Natural killer cell (primary cell): ENCODE measurements around the gene PLGLB1. TPM values are rescaled to one million over a fixed set of nuclear protein-coding genes. Genes with fewer than 3 reads are reported as not detected.
"Not testable (repeated sequence)": the region's sequence is repeated elsewhere in the genome, so short reads cannot be mapped to it uniquely, and the experiment has no call there.

ENCODE experiments used
- ATAC-seq, 3 donors: fragments of 150-1000 bp in 2 of 3; fragments of 200-7000 bp in 1 of 3; cut with Tn5 transposase; 1 replicate in 1 of 3; 2 replicates in 2 of 3; pipeline ENCODE4 v1.10.0; 2021; ENCODE audit warnings: mild to moderate bottlenecking in 2 of 3, moderate library complexity in 2 of 3
- DNase-seq, 2 donors: peaks; one replicate each; pipeline versions ENCODE4 v3.0.0 to v3.0.0-alpha.2; 2013 to 2021; ENCODE audit warnings: mixed read lengths in 1 of 2
- H3K27ac ChIP-seq: one replicate; pipeline ENCODE4 v1.5.1; 2013; ENCODE audit warnings: mild to moderate bottlenecking, low read length
- H3K27me3 ChIP-seq: one replicate; pipeline ENCODE4 v1.6.1; 2013; ENCODE audit warnings: low read length; ENCODE audit not compliant: control insufficient read depth, insufficient read depth
- H3K36me3 ChIP-seq: one replicate; pipeline ENCODE4 v1.6.1; 2013; ENCODE audit warnings: low read length; ENCODE audit not compliant: control insufficient read depth, insufficient read depth
- H3K4me1 ChIP-seq: one replicate; pipeline ENCODE4 v1.6.1; 2013; ENCODE audit warnings: low read length; ENCODE audit not compliant: control insufficient read depth, insufficient read depth
- H3K4me3 ChIP-seq: one replicate; pipeline ENCODE4 v1.5.1; 2013; ENCODE audit warnings: low read length
- H3K9me3 ChIP-seq: one replicate; pipeline ENCODE4 v1.6.1; 2013; ENCODE audit warnings: low read length; ENCODE audit not compliant: control insufficient read depth, insufficient read depth
- H3K27ac Mint-ChIP-seq, 2 donors: one replicate each; pipeline ENCODE4 v1.8.0; 2022; ENCODE audit warnings: mild to moderate bottlenecking in 2 of 2, mixed read lengths in 2 of 2, moderate library complexity in 1 of 2
- H3K27me3 Mint-ChIP-seq, 2 donors: one replicate each; pipeline ENCODE4 v1.8.0; 2022; ENCODE audit warnings: low read depth in 2 of 2, mixed read lengths in 2 of 2
- H3K36me3 Mint-ChIP-seq: one replicate; pipeline ENCODE4 v1.8.0; 2022; ENCODE audit warnings: mixed read lengths
- H3K4me1 Mint-ChIP-seq, 2 donors: one replicate each; pipeline ENCODE4 v1.8.0; 2022; ENCODE audit warnings: mixed read lengths in 2 of 2
- H3K4me3 Mint-ChIP-seq: one replicate; pipeline ENCODE4 v1.8.0; 2022; ENCODE audit warnings: mild to moderate bottlenecking, moderate library complexity, mixed read lengths
- H3K9me3 Mint-ChIP-seq, 2 donors: one replicate each; pipeline ENCODE4 v1.8.0; 2022; ENCODE audit warnings: mixed read lengths in 2 of 2
- WGBS: methylation state at CpG from one replicate; pipeline ENCODE4 v1.1.7; 2013; ENCODE audit warnings: missing lambda C conversion rate; ENCODE audit not compliant: insufficient coverage; 5-methylcytosine and 5-hydroxymethylcytosine counted together
- intact Hi-C: fragments of 100-400 bp; cut with micrococcal nuclease; formaldehyde crosslinking; loops from one replicate; pipeline ENCODE4 v1.14.2; 2022
- total RNA-seq, 4 donors: library from RNA; stranded (reverse); fragments of 120-200 nt in 1 of 4; gene quantifications; one replicate each; pipeline versions ENCODE4 v1.2.3 to v1.2.4, GENCODE V29; 2013 to 2022

The PLGLB1 gene
- 1 to 10 TPM; 1.2 to 5.6 (median 1.4) TPM for total RNA-seq
- total RNA-seq (2013): 10.7 TPM

DNA sequence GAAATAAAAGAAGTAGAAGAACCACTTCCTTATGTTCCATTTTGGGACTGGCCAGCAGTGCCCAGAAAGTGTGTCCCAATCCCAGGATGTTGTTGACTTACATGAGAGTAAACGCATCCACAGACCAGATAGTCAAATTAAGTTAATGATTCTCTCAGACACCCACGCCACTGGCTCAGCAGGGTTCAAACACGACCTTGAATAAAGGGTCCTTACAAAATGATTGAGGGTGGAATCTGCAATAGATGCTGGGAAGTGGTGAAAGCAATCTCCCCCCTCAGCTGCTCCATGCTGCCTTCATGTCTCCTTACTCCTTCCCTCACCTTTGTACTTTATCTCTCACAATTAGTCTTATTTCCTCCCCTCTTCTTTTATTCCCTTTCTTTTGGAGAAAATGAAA is at the start of gene PLGLB1:
TSS of gene PLGLB1 (minus strand) at position 101 of the 400 bp plus-strand sequence. CDS start at position 40, 61 bp downstream.
- H3K9me3 ChIP-seq, H3K27ac ChIP-seq, H3K36me3 ChIP-seq, H3K36me3 Mint-ChIP-seq, H3K27ac Mint-ChIP-seq, H3K27me3 ChIP-seq, H3K4me1 Mint-ChIP-seq, H3K4me1 ChIP-seq, H3K4me3 ChIP-seq, H3K27me3 Mint-ChIP-seq, intact Hi-C loops, H3K9me3 Mint-ChIP-seq, DNase-seq, H3K4me3 Mint-ChIP-seq, ATAC-seq: not testable (repeated sequence)
- WGBS: no CpG with 5 or more reads among the region's 3 CpGs

GRCh38 chr2:87064305-87064704 is 42.7 kb upstream of the PLGLB1 start:
- H3K4me1 Mint-ChIP-seq: peaks cover 10 to 20% of the 10 kb centered on the region in 2 donors
- H3K9me3 ChIP-seq, H3K4me3 ChIP-seq, ATAC-seq, H3K36me3 ChIP-seq, H3K36me3 Mint-ChIP-seq, H3K4me3 Mint-ChIP-seq, DNase-seq, intact Hi-C loops, H3K4me1 ChIP-seq, H3K9me3 Mint-ChIP-seq, H3K27me3 Mint-ChIP-seq, H3K27ac Mint-ChIP-seq, H3K27ac ChIP-seq, H3K27me3 ChIP-seq: not testable (repeated sequence)
- no CpG with 5 or more reads among the region's 2 CpGs for WGBS

DNA sequence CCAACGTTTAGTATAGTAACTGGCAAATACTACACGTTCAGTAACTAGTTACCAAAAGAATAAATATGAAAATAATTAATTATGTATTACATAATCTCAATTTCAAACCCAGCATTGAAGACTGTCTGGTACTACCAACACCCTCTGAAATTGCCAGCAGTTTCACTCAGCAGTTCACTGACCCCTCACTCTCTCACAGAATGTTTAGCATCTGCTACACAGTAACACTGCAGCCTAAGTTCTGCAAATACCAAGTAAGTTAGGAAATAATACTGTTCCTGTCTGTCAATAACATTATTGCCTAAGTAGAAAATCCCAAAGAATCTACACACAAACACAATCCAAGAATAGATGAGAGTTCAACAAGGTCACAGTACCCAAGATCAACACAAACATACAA is 41.8 kb upstream of the PLGLB1 start:
- H3K36me3 ChIP-seq, H3K27ac ChIP-seq, H3K36me3 Mint-ChIP-seq, H3K4me1 ChIP-seq, H3K4me3 Mint-ChIP-seq, H3K9me3 ChIP-seq, H3K9me3 Mint-ChIP-seq, intact Hi-C loops, H3K4me3 ChIP-seq, H3K27me3 Mint-ChIP-seq, DNase-seq, H3K27ac Mint-ChIP-seq, H3K27me3 ChIP-seq: not testable (repeated sequence)
- peaks cover 10 to 18% of the 10 kb centered on the region in 2 donors for H3K4me1 Mint-ChIP-seq
- no CpG with 5 or more reads among the region's 2 CpGs for WGBS
- ATAC-seq: peak in 1 of 3 donors; percentile 41

DNA sequence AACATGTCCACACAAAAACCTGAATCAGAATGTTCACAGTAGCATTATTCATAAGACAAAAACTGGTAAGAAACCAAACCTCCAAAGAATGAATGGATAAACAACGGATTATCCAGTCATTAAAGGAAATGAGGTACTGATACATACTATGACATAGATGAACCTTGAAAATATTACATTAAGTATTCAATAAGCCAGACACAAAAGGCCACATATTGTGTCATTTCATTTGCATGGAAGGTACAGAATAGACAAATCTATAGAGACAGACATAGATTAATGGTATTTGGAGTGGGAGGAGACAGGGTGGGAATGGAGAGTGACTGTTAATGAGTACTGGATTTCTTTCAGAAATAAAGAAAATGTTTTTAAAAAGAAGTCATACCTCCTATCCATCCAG is 39.9 kb upstream of the PLGLB1 start:
- H3K4me3 ChIP-seq, H3K9me3 Mint-ChIP-seq, H3K36me3 ChIP-seq, DNase-seq, H3K4me1 Mint-ChIP-seq, H3K9me3 ChIP-seq, H3K4me1 ChIP-seq, intact Hi-C loops, H3K27me3 ChIP-seq, H3K27me3 Mint-ChIP-seq, H3K27ac ChIP-seq, H3K36me3 Mint-ChIP-seq, H3K27ac Mint-ChIP-seq, H3K4me3 Mint-ChIP-seq, ATAC-seq: not testable (repeated sequence)
- no CpG with 5 or more reads among the region's 1 CpG for WGBS

DNA sequence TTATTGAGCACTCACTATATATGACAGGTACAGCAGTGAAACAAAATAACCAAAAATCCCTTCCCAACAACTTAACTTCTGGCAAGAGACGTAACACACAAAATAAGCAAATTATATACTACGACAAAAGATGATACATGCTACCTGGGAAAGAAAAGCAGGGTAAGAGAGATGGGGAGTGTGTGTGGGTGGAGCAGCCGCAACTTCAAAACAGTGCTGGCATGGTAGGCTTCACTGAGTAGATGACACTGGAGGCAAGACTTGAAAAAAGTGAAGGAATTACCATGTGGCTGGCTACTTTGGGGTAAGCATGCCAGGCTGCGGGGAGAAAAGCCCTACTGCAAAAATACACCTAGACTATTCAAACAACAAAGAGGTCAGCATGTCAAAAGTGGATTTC is 36.0 kb upstream of the PLGLB1 start:
- H3K9me3 ChIP-seq, H3K36me3 ChIP-seq, H3K9me3 Mint-ChIP-seq, ATAC-seq, H3K36me3 Mint-ChIP-seq, H3K4me3 Mint-ChIP-seq, H3K27me3 Mint-ChIP-seq, H3K27me3 ChIP-seq, H3K4me1 ChIP-seq, H3K27ac ChIP-seq, intact Hi-C loops, H3K4me3 ChIP-seq, DNase-seq, H3K27ac Mint-ChIP-seq, H3K4me1 Mint-ChIP-seq: not testable (repeated sequence)
- WGBS: 100% methylated on average over 2 of the region's 4 CpGs

- H3K4me1 ChIP-seq, H3K4me1 Mint-ChIP-seq, H3K27me3 Mint-ChIP-seq, ATAC-seq, intact Hi-C loops, H3K4me3 ChIP-seq, H3K27ac ChIP-seq, H3K27ac Mint-ChIP-seq, H3K4me3 Mint-ChIP-seq, H3K36me3 ChIP-seq, H3K27me3 ChIP-seq, H3K9me3 ChIP-seq, DNase-seq, H3K9me3 Mint-ChIP-seq, H3K36me3 Mint-ChIP-seq: not testable (repeated sequence)
Observed at GRCh38 chr2:87056843-87057242, 35.2 kb upstream of the PLGLB1 start.

- H3K4me1 Mint-ChIP-seq, H3K4me3 Mint-ChIP-seq, H3K36me3 Mint-ChIP-seq, H3K4me1 ChIP-seq, intact Hi-C loops, H3K36me3 ChIP-seq, H3K27ac ChIP-seq, H3K27me3 Mint-ChIP-seq, ATAC-seq, H3K4me3 ChIP-seq, DNase-seq, H3K27ac Mint-ChIP-seq, H3K9me3 Mint-ChIP-seq, H3K27me3 ChIP-seq, H3K9me3 ChIP-seq: not testable (repeated sequence)
- WGBS: no CpG with 5 or more reads among the region's 11 CpGs
Observed at GRCh38 chr2:87056435-87056834, 34.8 kb upstream of the PLGLB1 start.

DNA sequence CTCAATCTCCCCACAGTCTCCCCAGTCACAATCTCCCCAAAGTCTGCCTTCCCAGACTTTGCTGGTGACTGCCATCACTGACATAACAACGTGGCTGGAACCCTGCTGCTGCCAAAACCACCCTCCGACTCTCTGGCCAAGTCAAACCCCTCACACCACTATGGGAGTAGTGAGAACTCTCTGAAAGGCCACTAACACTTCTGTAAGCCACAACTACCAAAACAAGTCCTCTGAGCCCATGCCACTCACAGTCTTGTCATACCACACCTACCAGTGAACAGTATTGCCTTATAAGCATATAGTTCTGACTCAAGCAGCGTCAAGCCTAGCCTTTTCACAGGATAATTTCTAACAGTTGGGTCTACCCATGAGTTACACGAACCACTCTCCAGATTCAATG is 32.7 kb upstream of the PLGLB1 start:
- peak; percentile 90 to 97 (median 93) for ATAC-seq

More for the DNA sequence above, 32.7 kb upstream of the PLGLB1 start:
- H3K27ac ChIP-seq, intact Hi-C loops, H3K36me3 Mint-ChIP-seq, H3K27me3 ChIP-seq, H3K4me1 ChIP-seq, H3K27me3 Mint-ChIP-seq, H3K9me3 Mint-ChIP-seq, H3K9me3 ChIP-seq, H3K4me3 ChIP-seq, H3K36me3 ChIP-seq, H3K4me1 Mint-ChIP-seq: not testable (repeated sequence)
- Mint-ChIP-seq H3K27ac (peak overlapping the region; percentile 86 to 88), H3K4me3 (peak overlapping the region; percentile 78)
- peak in 1 of 2 donors; percentile 24 for DNase-seq
- WGBS: no CpG with 5 or more reads among the region's 4 CpGs
